Karpas-422 (cell line): ENCODE measurements around the gene KCNIP4. TPM values are rescaled to one million over a fixed set of nuclear protein-coding genes. Genes with fewer than 3 reads are reported as not detected.

Experiments
- DNase-seq: peaks from one replicate; pipeline ENCODE4 v3.0.0-alpha.2; 2015
- H2AFZ ChIP-seq: fragments of 200-600 bp; sonication (generic); 2 replicates; pipeline ENCODE4 v1.6.1; 2014; ENCODE audit warnings: antibody characterized with exemption, low read length, mixed read lengths
- H3K27ac ChIP-seq: fragments of 200-600 bp; sonication (generic); 2 replicates; pipeline ENCODE4 v1.5.1; 2014; ENCODE audit warnings: mild to moderate bottlenecking, low read length, moderate library complexity
- H3K27me3 ChIP-seq: fragments of 200-600 bp; sonication (generic); 2 replicates; pipeline ENCODE4 v1.6.1; 2014; ENCODE audit warnings: low read length, mixed read lengths
- H3K36me3 ChIP-seq: fragments of 200-600 bp; sonication (generic); 2 replicates; pipeline ENCODE4 v1.6.1; 2014; ENCODE audit warnings: low read length, mixed read lengths; ENCODE audit not compliant: insufficient read depth
- H3K4me1 ChIP-seq: fragments of 200-600 bp; sonication (generic); 2 replicates; pipeline ENCODE4 v1.6.1; 2014; ENCODE audit warnings: mild to moderate bottlenecking, low read length, mixed read lengths
- H3K4me2 ChIP-seq: fragments of 200-600 bp; sonication (generic); 2 replicates; pipeline ENCODE4 v1.6.1; 2014; ENCODE audit warnings: low read length, low read depth, mild to moderate bottlenecking; ENCODE audit not compliant: poor library complexity, severe bottlenecking
- H3K4me3 ChIP-seq: fragments of 200-600 bp; sonication (generic); 2 replicates; pipeline ENCODE4 v1.5.1; 2014; ENCODE audit warnings: mild to moderate bottlenecking, antibody characterized with exemption, low read length, mixed read lengths
- H3K79me2 ChIP-seq: fragments of 200-600 bp; sonication (generic); 2 replicates; pipeline ENCODE4 v1.6.1; 2014; ENCODE audit warnings: mild to moderate bottlenecking, low read length, mixed read lengths
- H3K9ac ChIP-seq: fragments of 200-600 bp; sonication (generic); 2 replicates; pipeline ENCODE4 v1.6.0; 2014; ENCODE audit warnings: low read length
- H3K9me2 ChIP-seq: fragments of 200-600 bp; sonication (generic), shearing (Covaris generic); replicated peaks from 2 replicates; pipeline ENCODE4 v1.6.0; 2014; ENCODE audit warnings: mild to moderate bottlenecking, low read length, moderate library complexity; ENCODE audit not compliant: insufficient read depth
- H3K9me3 ChIP-seq: fragments of 300-700, 200-600 bp; sonication (generic); 2 replicates; pipeline ENCODE4 v1.6.1; 2014; ENCODE audit warnings: low read length, mixed read lengths
- H4K20me1 ChIP-seq: fragments of 200-600 bp; sonication (generic); 2 replicates; pipeline ENCODE4 v1.6.1; 2014; ENCODE audit warnings: mild to moderate bottlenecking, antibody characterized with exemption, low read length, low read depth; ENCODE audit not compliant: insufficient read depth
- total RNA-seq: library from RNA; depleted of rRNA; stranded (reverse); fragments of >200 nt; shearing (Covaris generic); gene quantifications from 2 replicates; pipeline ENCODE4 v1.2.3, GENCODE V29; 2014; ENCODE audit warnings: low replicate concordance

The KCNIP4 gene
- total RNA-seq, 1 experiment from 2014 or later = not detected

- H3K9me2 ChIP-seq = no peaks in the 10 kb centered on the region
- no peaks in the 10 kb centered on the region for H3K79me2 ChIP-seq
Measured at GRCh38 chr4:21447301-21448054, 501.1 kb downstream of the KCNIP4 start.

GRCh38 chr4:21420166-21420565, 528.4 kb downstream of the KCNIP4 start:
- DNase-seq = no peak
- H3K27ac ChIP-seq = no peak overlapping the region
- no peaks in the 10 kb centered on the region for H3K27me3 ChIP-seq
- no peaks in the 10 kb centered on the region; the same call in 1 of the 2 replicates for H3K9me2 ChIP-seq
- no peaks in the 10 kb centered on the region for H3K79me2 ChIP-seq
- H3K9ac ChIP-seq = no peak overlapping the region
- H2AFZ ChIP-seq = no peak overlapping the region
- peaks cover 7% of the 10 kb centered on the region; the same call in 1 of the 2 replicates for H3K9me3 ChIP-seq
- no peaks in the 10 kb centered on the region for H3K4me1 ChIP-seq
- no peak overlapping the region for H3K4me2 ChIP-seq
- no peaks in the 10 kb centered on the region for H3K36me3 ChIP-seq
- H3K4me3 ChIP-seq = no peak overlapping the region
- no peaks in the 10 kb centered on the region for H4K20me1 ChIP-seq

More at GRCh38 chr4:21447301-21448054, 501.1 kb downstream of the KCNIP4 start:
- Histone ChIP-seq H3K4me3 (no peak overlapping the region), H3K27ac (no peak overlapping the region), H3K36me3 (no peaks in the 10 kb centered on the region), H3K9me3 (no peaks in the 10 kb centered on the region; the same call in 1 of the 2 replicates), H2AFZ (no peak overlapping the region), H3K4me2 (no peak overlapping the region), H4K20me1 (no peaks in the 10 kb centered on the region), H3K27me3 (no peaks in the 10 kb centered on the region), H3K9ac (no peak overlapping the region), H3K4me1 (no peaks in the 10 kb centered on the region)
- DNase-seq = no peak

- no peak overlapping the region for H3K4me3 ChIP-seq
- no peak overlapping the region for H3K4me2 ChIP-seq
- H3K27ac ChIP-seq = no peak overlapping the region
- no peak for DNase-seq
- H2AFZ ChIP-seq = no peak overlapping the region
- H3K9ac ChIP-seq = no peak overlapping the region
- no peaks in the 10 kb centered on the region for H3K79me2 ChIP-seq
- no peaks in the 10 kb centered on the region for H3K27me3 ChIP-seq
- peaks cover 7% of the 10 kb centered on the region; the same call in 1 of the 2 replicates for H3K9me3 ChIP-seq
- H3K9me2 ChIP-seq = no peaks in the 10 kb centered on the region; the same call in 1 of the 2 replicates
- H4K20me1 ChIP-seq = no peaks in the 10 kb centered on the region
- no peaks in the 10 kb centered on the region; the same call in 1 of the 2 replicates for H3K36me3 ChIP-seq
- H3K4me1 ChIP-seq = no peaks in the 10 kb centered on the region
Measured at GRCh38 chr4:21415728-21416127, 532.8 kb downstream of the KCNIP4 start.

- Histone ChIP-seq H3K4me2 (no peak overlapping the region), H3K9me3 (no peaks in the 10 kb centered on the region; the same call in 1 of the 2 replicates), H3K27me3 (no peaks in the 10 kb centered on the region), H3K4me3 (no peak overlapping the region), H3K27ac (no peak overlapping the region), H4K20me1 (no peaks in the 10 kb centered on the region), H2AFZ (no peak overlapping the region), H3K4me1 (no peaks in the 10 kb centered on the region), H3K79me2 (no peaks in the 10 kb centered on the region), H3K36me3 (no peaks in the 10 kb centered on the region; the same call in 1 of the 2 replicates), H3K9ac (no peak overlapping the region), H3K9me2 (no peaks in the 10 kb centered on the region; the same call in 1 of the 2 replicates)
- DNase-seq = no peak
Measured at GRCh38 chr4:21413807-21414370, 534.7 kb downstream of the KCNIP4 start.

- Histone ChIP-seq H3K4me1 (no peaks in the 10 kb centered on the region), H3K79me2 (no peaks in the 10 kb centered on the region), H3K9me3 (no peaks in the 10 kb centered on the region; the same call in 1 of the 2 replicates), H3K27me3 (no peaks in the 10 kb centered on the region), H3K36me3 (no peaks in the 10 kb centered on the region; the same call in 1 of the 2 replicates), H3K9me2 (no peaks in the 10 kb centered on the region; the same call in 1 of the 2 replicates), H3K4me3 (no peak overlapping the region), H4K20me1 (no peaks in the 10 kb centered on the region), H3K27ac (no peak overlapping the region), H3K9ac (no peak overlapping the region), H2AFZ (no peak overlapping the region), H3K4me2 (no peak overlapping the region)
- no peak for DNase-seq
Measured at GRCh38 chr4:21411086-21411485, 537.5 kb downstream of the KCNIP4 start.

- H3K4me3 ChIP-seq = no peak overlapping the region
- H3K4me1 ChIP-seq = no peaks in the 10 kb centered on the region
- H4K20me1 ChIP-seq = no peaks in the 10 kb centered on the region
- no peaks in the 10 kb centered on the region for H3K79me2 ChIP-seq
- H3K9me3 ChIP-seq = no peaks in the 10 kb centered on the region; the same call in none of the 2 replicates
- no peaks in the 10 kb centered on the region; the same call in 1 of the 2 replicates for H3K9me2 ChIP-seq
- no peak overlapping the region for H3K9ac ChIP-seq
- no peak overlapping the region for H2AFZ ChIP-seq
- H3K36me3 ChIP-seq = no peaks in the 10 kb centered on the region; the same call in 1 of the 2 replicates
- H3K4me2 ChIP-seq = no peak overlapping the region
- no peak for DNase-seq
- no peaks in the 10 kb centered on the region for H3K27me3 ChIP-seq
- no peak overlapping the region for H3K27ac ChIP-seq
Measured at GRCh38 chr4:21410372-21410771, 538.2 kb downstream of the KCNIP4 start.

- no peaks in the 10 kb centered on the region for H4K20me1 ChIP-seq
- no peaks in the 10 kb centered on the region for H3K27me3 ChIP-seq
- DNase-seq = no peak
- no peak overlapping the region for H3K4me2 ChIP-seq
- H3K79me2 ChIP-seq = no peaks in the 10 kb centered on the region
- no peak overlapping the region for H3K27ac ChIP-seq
- H3K4me3 ChIP-seq = no peak overlapping the region
- no peaks in the 10 kb centered on the region for H3K4me1 ChIP-seq
- no peak overlapping the region for H3K9ac ChIP-seq
- no peaks in the 10 kb centered on the region for H3K9me2 ChIP-seq
- H3K36me3 ChIP-seq = no peaks in the 10 kb centered on the region
- H2AFZ ChIP-seq = no peak overlapping the region
- no peaks in the 10 kb centered on the region for H3K9me3 ChIP-seq
Measured at GRCh38 chr4:21387683-21388082, 560.9 kb downstream of the KCNIP4 start.

GRCh38 chr4:21386166-21386780, 562.3 kb downstream of the KCNIP4 start:
- no peaks in the 10 kb centered on the region for H3K4me1 ChIP-seq
- H3K4me2 ChIP-seq = no peak overlapping the region
- H4K20me1 ChIP-seq = no peaks in the 10 kb centered on the region
- no peaks in the 10 kb centered on the region for H3K27me3 ChIP-seq
- H3K9me3 ChIP-seq = peaks cover 7% of the 10 kb centered on the region; the same call in 1 of the 2 replicates
- no peak overlapping the region for H3K9ac ChIP-seq
- no peaks in the 10 kb centered on the region for H3K36me3 ChIP-seq
- no peak overlapping the region for H2AFZ ChIP-seq
- no peak overlapping the region for H3K27ac ChIP-seq
- H3K79me2 ChIP-seq = no peaks in the 10 kb centered on the region
- H3K4me3 ChIP-seq = no peak overlapping the region
- no peak for DNase-seq
- H3K9me2 ChIP-seq = no peaks in the 10 kb centered on the region
